ENCODE measurements around the gene AKNAD1.

DNA sequence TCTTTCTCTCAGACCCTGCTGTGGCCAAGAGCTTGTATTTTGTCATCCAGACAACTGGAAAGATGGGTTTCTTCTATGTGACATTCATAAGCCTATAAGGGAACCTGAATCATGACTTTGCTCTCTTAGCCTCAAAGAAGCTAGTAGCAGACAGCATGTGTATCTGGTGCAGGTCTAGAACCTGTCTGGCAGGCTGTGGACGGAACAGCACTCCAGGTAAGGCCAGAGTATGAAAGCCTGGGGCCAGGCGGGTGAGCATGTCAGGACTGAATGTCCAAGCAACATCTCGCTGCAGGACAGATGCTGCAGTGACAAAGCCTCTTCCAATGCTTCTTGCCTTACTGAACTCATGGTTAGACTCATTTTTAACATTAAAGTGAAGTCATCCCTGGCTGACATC lies 32.8 kb downstream of the AKNAD1 start:
- TF ChIP-seq POLR2A (IDR thresholded peaks at IDR 0.05) (no peak), CTCF (IDR thresholded peaks at IDR 0.05) (no peak)
